Activated CD4-positive, alpha-beta T cell treated with anti-CD3 and anti-CD28 coated beads, Interleukin-2, amount 50 U/mL, for 4 hours (primary cell): Measurements from ENCODE around the gene GNLY.

Experiments used
- DNase-seq, 2 experiments: peaks; one replicate each; pipeline ENCODE4 v3.0.0-alpha.2; 2020

Gene GNLY

GRCh38 chr2:85690932-85691331 is 3.2 kb upstream of the GNLY start:
- no peak for DNase-seq

GRCh38 chr2:85692039-85692645 is 2.0 kb upstream of the GNLY start:
- DNase-seq, result no peak

GRCh38 chr2:85695121-85695520 is 963 bp downstream of the GNLY start:
- DNase-seq, result no peak

- no peak for DNase-seq
These were observed 1.8 kb downstream of the GNLY start for GRCh38 chr2:85695691-85696668.

- no peak for DNase-seq
These were observed 2.9 kb downstream of the GNLY start for GRCh38 chr2:85697096-85697495.

- DNase-seq, result no peak
These were observed 3.6 kb downstream of the GNLY start for GRCh38 chr2:85697716-85698115.

GRCh38 chr2:85698184-85698879 is 4.2 kb downstream of the GNLY start:
- no peak for DNase-seq

GRCh38 chr2:85698880-85699254 is 4.7 kb downstream of the GNLY start:
- DNase-seq, result no peak

- DNase-seq, result no peak
These were observed 5.2 kb downstream of the GNLY start for GRCh38 chr2:85699325-85699724.

GRCh38 chr2:85702172-85702571 is 8.0 kb downstream of the GNLY start:
- no peak for DNase-seq

- DNase-seq, result no peak
These were observed 8.6 kb downstream of the GNLY start for GRCh38 chr2:85702800-85703199.

- DNase-seq, result no peak
These were observed 9.2 kb downstream of the GNLY start for GRCh38 chr2:85703329-85703728.

- DNase-seq, result no peak
These were observed 9.9 kb downstream of the GNLY start for GRCh38 chr2:85704038-85704437.

GRCh38 chr2:85704800-85705679 is 10.9 kb downstream of the GNLY start:
- no peak for DNase-seq

- DNase-seq, result no peak
These were observed 11.5 kb downstream of the GNLY start for GRCh38 chr2:85705680-85706039.

- no peak for DNase-seq
These were observed 11.9 kb downstream of the GNLY start for GRCh38 chr2:85706063-85706462.

GRCh38 chr2:85706599-85707296 is 12.6 kb downstream of the GNLY start:
- DNase-seq, result no peak

- peak; percentile 37 for DNase-seq
These were observed 13.1 kb downstream of the GNLY start for GRCh38 chr2:85707304-85707703.

GRCh38 chr2:85708641-85709040 is 14.5 kb downstream of the GNLY start:
- no peak for DNase-seq

GRCh38 chr2:85709401-85709811 is 15.2 kb downstream of the GNLY start:
- DNase-seq, result no peak

- DNase-seq, result no peak
These were observed 16.8 kb downstream of the GNLY start for GRCh38 chr2:85710687-85711577.
